ENCODE results near the gene FLNA.
A peak's percentile ranks its signal among the peaks of the same experiment; 100 is the strongest.

Gene FLNA

GRCh38 chrX:154380787-154381186, 6.4 kb upstream of the FLNA start:
- DNase-seq = no peak
- intact Hi-C loops (cut with DNase I) = no loop called here

- DNase-seq = no peak
- intact Hi-C loops (cut with DNase I) = no loop called here
Measured at GRCh38 chrX:154380153-154380552, 5.7 kb upstream of the FLNA start.

GRCh38 chrX:154379569-154379951, 5.1 kb upstream of the FLNA start:
- no peak for DNase-seq
- intact Hi-C loops (cut with DNase I) = loop anchor here (10.0 kb wide), 1 partner anchor 155 kb away; no protein-coding TSS in a partner anchor

DNA sequence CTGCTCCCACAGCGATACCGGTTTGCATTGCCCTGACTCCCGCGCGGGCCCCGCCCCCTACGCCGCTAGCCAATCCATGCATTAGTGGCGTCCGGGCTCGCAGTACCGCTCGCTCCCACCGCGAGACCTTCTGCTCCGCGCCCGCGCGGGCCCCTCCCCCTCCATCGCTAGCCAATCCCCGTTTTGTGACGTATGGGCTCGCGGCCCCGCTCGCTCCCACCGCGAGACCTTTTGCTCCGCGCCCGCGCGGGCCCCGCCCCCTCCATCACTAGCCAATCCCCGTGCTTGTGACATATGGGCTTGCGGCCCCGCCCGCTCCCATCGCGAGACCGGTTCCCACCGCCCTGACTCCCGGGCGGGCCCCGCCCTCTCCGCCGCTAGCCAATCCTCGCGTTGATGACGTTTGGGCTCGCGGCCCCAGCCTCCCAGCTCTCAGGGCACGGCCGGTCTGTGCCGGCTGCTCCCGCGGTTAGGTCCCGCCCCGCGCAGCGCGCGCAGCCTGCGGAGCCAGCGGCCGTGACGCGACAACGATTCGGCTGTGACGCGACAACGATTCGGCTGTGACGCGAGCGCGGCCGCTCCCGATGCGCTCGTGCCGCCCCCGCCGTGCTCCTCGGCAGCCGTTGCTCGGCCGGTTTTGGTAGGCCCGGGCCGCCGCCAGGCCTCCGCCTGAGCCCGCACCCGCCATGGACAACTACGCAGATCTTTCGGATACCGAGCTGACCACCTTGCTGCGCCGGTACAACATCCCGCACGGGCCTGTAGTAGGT, 4.5 kb upstream of the FLNA start, which contains the start of gene EMD:
TSS of gene EMD (plus strand) at position 497 of the 770 bp plus-strand sequence. CDS start at position 687, 190 bp downstream.
- intact Hi-C loops (cut with DNase I) = loop anchor here (10.0 kb wide), 1 partner anchor 156 kb away; no protein-coding TSS in a partner anchor

DNA sequence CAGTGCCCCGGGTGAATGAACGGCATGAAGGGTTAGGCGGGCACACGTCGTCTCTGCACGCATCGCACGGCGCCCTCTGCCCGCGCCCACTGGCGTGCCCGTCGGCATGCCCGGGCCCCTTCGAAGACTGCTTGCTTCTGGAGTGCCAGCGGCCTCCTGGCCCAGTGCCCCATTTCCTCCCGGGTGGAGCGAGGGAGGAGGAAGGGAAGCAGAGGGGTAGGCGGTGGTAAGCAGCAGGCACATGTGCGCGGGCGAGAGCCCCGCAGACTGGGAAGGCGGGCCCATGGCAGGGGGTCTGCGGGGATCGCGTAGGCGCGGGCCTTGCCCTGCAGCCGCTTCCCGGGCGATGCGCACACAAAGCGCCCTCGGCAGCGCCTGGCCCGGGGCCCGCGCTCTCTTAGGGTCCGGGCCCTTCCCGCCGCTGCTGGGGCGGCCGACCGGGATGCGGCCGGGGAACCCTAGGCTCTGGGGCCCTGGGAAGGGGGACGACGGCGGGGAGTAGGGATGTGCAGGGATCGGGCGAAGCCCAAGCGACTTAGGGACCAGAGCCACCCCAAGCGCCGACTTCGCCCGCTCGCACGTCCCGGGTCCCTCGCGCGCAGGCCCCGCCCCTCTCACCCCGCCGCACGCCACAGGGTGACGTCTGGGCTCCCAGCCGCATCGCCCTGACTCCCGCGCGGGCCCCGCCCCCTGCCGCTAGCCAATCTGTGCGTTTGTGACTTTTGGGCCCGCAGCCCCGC, 3.8 kb upstream of the FLNA start:
- peak in 36 of 42 donors; percentile 22 to 94 (median 53) for DNase-seq
- intact Hi-C loops (cut with DNase I) = loop anchor here (10.0 kb wide), 1 partner anchor 157 kb away; no protein-coding TSS in a partner anchor

More for the DNA sequence above, 4.5 kb upstream of the FLNA start, which contains the start of gene EMD:
- DNase-seq = peak; percentile 92 to 99 (median 96)

- intact Hi-C loops (cut with DNase I) = loop anchor here (10.0 kb wide), 1 partner anchor 158 kb away; no protein-coding TSS in a partner anchor
- DNase-seq = no peak
Measured at GRCh38 chrX:154376774-154377173, 2.3 kb upstream of the FLNA start.

DNA sequence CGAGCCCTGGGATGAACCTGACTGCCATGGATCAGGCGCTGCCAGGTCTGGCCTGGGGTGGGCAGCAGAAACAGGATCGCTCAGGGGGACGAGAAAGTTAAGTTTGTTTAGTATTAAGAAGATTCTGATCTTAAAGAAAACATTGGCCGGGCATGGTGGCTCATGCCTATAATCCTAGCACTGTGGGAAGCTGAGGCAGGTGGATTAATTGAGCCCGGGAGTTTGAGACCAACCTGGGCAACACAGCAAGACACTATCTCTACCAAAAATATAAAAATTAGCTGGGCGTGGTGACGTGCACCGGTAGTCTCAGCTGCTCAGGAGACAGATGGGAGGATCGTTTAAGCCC, 696 bp upstream of the FLNA start:
- no peak for DNase-seq
- intact Hi-C loops (cut with DNase I) = loop anchor here (10.0 kb wide), 1 partner anchor 160 kb away; no protein-coding TSS in a partner anchor

GRCh38 chrX:154373340-154374306, 811 bp downstream of the FLNA start:
- DNase-seq = peak in 40 of 42 donors; percentile 43 to 85 (median 64)
- intact Hi-C loops (cut with DNase I) = loop anchor here (10.0 kb wide), 1 partner anchor 161 kb away; no protein-coding TSS in a partner anchor

DNA sequence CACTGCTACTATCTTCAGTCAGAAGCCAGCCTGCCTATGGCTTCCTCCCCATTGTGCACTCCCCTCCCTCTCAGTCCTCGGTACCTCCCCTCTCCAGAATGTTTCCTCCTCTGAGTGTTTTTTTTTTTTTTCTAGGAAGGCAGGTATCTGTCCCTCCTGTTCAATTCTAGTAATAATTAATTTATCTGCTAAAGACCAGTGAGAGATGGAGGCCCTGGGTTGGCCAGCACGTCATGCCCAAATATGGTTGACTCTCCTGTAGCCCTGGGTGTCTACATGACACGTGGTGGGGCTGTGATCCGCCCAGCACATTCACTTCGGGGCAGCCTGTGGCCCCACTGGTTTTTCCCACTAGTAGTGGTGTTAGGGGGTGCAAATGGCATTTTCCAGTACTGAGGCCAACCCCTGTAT, 1.8 kb downstream of the FLNA start:
- intact Hi-C loops (cut with DNase I) = loop anchor here (10.0 kb wide), 1 partner anchor 162 kb away; no protein-coding TSS in a partner anchor
- DNase-seq = no peak

- DNase-seq = no peak
- intact Hi-C loops (cut with DNase I) = loop anchor here (10.0 kb wide), 1 partner anchor 163 kb away; no protein-coding TSS in a partner anchor
Measured at GRCh38 chrX:154371789-154372300, 2.6 kb downstream of the FLNA start.

DNA sequence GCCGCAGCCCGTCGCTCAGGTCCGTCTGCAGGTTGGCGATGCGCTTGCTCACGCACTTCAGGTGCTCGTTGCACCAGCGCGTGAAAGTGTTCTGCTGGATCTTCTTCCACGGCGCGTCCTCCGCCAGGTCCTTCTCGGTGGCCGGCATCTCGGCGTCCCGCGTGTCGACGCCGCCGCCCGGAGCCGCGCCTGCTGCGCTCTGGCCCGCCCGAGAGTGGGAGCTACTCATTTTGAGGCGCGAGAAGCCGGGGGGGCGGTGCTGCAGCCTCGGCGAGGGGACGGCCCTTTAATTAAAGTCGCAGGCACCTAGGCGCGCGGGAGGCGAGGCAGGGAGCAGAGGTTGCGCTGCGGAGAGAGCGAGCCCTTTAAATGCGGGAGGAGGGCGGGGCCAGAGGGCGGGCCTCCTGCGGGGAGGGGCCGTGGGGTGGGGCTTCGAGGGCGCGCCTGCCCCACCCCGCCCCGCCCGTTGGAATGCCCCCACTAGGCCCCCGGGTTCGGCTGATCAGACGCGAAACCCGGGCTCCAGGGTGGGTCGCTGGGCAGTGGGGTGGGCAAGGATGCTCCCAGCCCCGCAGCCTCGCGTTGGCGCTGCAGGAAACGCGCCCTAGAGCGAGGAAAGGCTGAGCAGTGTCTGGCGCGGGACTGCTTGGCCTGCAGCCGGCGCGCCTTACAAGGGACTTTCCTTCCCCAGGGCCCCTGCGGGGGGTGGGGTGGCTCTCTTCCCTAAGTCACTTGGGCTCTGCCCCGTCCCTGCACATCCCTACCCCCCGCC, 3.2 kb downstream of the FLNA start:
- peak; percentile 83 to 97 (median 93) for DNase-seq
- intact Hi-C loops (cut with DNase I) = loop anchor here (10.0 kb wide), 1 partner anchor 164 kb away; no protein-coding TSS in a partner anchor

DNA sequence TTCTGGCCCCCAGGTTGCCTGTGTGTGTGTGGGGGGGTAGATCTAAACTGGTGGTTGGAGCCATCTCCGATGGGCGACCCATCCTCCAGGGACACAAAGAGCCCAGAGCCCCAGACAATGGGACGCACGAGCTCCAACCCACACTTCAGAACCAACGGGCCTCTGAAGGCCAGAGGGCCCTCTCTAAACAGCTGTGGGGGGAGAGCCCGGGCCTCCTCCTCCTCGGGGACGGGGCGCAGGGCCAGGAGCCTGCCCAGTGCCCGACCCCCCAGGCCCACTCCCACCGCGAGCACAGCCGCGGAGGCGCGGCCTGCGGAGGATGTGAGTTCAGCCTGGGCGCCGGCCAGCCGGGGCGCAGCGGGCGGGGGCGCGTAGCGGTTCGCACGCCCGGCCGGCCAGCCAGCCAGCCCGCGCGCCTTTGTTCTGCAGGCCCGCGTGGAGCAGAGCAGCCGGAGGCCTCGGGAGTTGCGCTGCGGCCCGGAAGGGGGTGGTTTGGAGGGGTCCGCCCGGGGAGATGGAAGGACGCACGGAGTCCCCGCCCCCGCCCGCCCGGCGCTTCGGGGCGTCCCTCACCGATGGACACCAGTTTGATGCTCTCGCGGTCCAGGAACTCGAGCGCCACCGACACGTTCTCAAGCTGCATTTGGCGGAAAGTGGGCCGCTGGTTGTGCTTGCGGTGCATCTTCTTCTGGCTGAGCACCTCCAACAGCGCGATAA, 4.0 kb downstream of the FLNA start:
- intact Hi-C loops (cut with DNase I) = loop anchor here (10.0 kb wide), 1 partner anchor 164 kb away; no protein-coding TSS in a partner anchor
- DNase-seq = peak in 13 of 42 donors; percentile 14 to 57 (median 29)

GRCh38 chrX:154369449-154370299, 4.8 kb downstream of the FLNA start:
- intact Hi-C loops (cut with DNase I) = loop anchor here (10.0 kb wide), 1 partner anchor 165 kb away; no protein-coding TSS in a partner anchor
- DNase-seq = peak in 31 of 42 donors; percentile 23 to 81 (median 54)

- intact Hi-C loops (cut with DNase I) = no loop called here
- DNase-seq = peak in 4 of 42 donors; percentile 16 to 49 (median 31)
Measured at GRCh38 chrX:154368630-154369448, 5.6 kb downstream of the FLNA start.
